ENCODE data around the gene BID.
A peak's percentile ranks its signal among the peaks of the same experiment; 100 is the strongest.

BID gene

GRCh38 chr22:17774206-17774925 is at the start of gene BID:
BID (minus strand) TSS chr22:17774469; CDS start chr22:17750116, 24,353 bp downstream.
- in situ Hi-C loops (cut with MboI; ENCODE audit: low pct_unique_long_range_greater_than_20kb, low sequenced_read_pairs): no loop called here
- peak; percentile 45 for DNase-seq

GRCh38 chr22:17823964-17824363 is 49.7 kb upstream of the BID start:
- no peak for DNase-seq
- in situ Hi-C loops (cut with MboI; ENCODE audit: low pct_unique_long_range_greater_than_20kb, low sequenced_read_pairs): no loop called here

GRCh38 chr22:17823226-17823625 is 49.0 kb upstream of the BID start:
- in situ Hi-C loops (cut with MboI; ENCODE audit: low pct_unique_long_range_greater_than_20kb, low sequenced_read_pairs): no loop called here

GRCh38 chr22:17822087-17822486 is 47.8 kb upstream of the BID start:
- no peak for DNase-seq
- in situ Hi-C loops (cut with MboI; ENCODE audit: low pct_unique_long_range_greater_than_20kb, low sequenced_read_pairs): no loop called here

More at GRCh38 chr22:17823226-17823625, 49.0 kb upstream of the BID start:
- DNase-seq: no peak

- in situ Hi-C loops (cut with MboI; ENCODE audit: low pct_unique_long_range_greater_than_20kb, low sequenced_read_pairs): no loop called here
- DNase-seq: no peak
These were observed 46.7 kb upstream of the BID start for GRCh38 chr22:17820879-17821439.

GRCh38 chr22:17818649-17819048 is 44.4 kb upstream of the BID start:
- in situ Hi-C loops (cut with MboI; ENCODE audit: low pct_unique_long_range_greater_than_20kb, low sequenced_read_pairs): no loop called here
- DNase-seq: no peak

- in situ Hi-C loops (cut with MboI; ENCODE audit: low pct_unique_long_range_greater_than_20kb, low sequenced_read_pairs): no loop called here
- no peak for DNase-seq
These were observed 43.9 kb upstream of the BID start for GRCh38 chr22:17818180-17818579.

GRCh38 chr22:17817511-17818065 is 43.3 kb upstream of the BID start:
- DNase-seq: no peak
- in situ Hi-C loops (cut with MboI; ENCODE audit: low pct_unique_long_range_greater_than_20kb, low sequenced_read_pairs): no loop called here

GRCh38 chr22:17817079-17817478 is 42.8 kb upstream of the BID start:
- no peak for DNase-seq
- in situ Hi-C loops (cut with MboI; ENCODE audit: low pct_unique_long_range_greater_than_20kb, low sequenced_read_pairs): no loop called here

GRCh38 chr22:17816649-17817048 is 42.4 kb upstream of the BID start:
- no peak for DNase-seq
- in situ Hi-C loops (cut with MboI; ENCODE audit: low pct_unique_long_range_greater_than_20kb, low sequenced_read_pairs): no loop called here

- DNase-seq: no peak
- in situ Hi-C loops (cut with MboI; ENCODE audit: low pct_unique_long_range_greater_than_20kb, low sequenced_read_pairs): no loop called here
These were observed 41.5 kb upstream of the BID start for GRCh38 chr22:17815703-17816254.

- no peak for DNase-seq
- in situ Hi-C loops (cut with MboI; ENCODE audit: low pct_unique_long_range_greater_than_20kb, low sequenced_read_pairs): no loop called here
These were observed 40.6 kb upstream of the BID start for GRCh38 chr22:17814830-17815229.

- in situ Hi-C loops (cut with MboI; ENCODE audit: low pct_unique_long_range_greater_than_20kb, low sequenced_read_pairs): no loop called here
- no peak for DNase-seq
These were observed 39.8 kb upstream of the BID start for GRCh38 chr22:17814084-17814483.

- in situ Hi-C loops (cut with MboI; ENCODE audit: low pct_unique_long_range_greater_than_20kb, low sequenced_read_pairs): no loop called here
- DNase-seq: no peak
These were observed 36.9 kb upstream of the BID start for GRCh38 chr22:17811119-17811518.

- in situ Hi-C loops (cut with MboI; ENCODE audit: low pct_unique_long_range_greater_than_20kb, low sequenced_read_pairs): no loop called here
- DNase-seq: no peak
These were observed 36.4 kb upstream of the BID start for GRCh38 chr22:17810570-17811116.

- in situ Hi-C loops (cut with MboI; ENCODE audit: low pct_unique_long_range_greater_than_20kb, low sequenced_read_pairs): no loop called here
- no peak for DNase-seq
These were observed 34.6 kb upstream of the BID start for GRCh38 chr22:17808693-17809403.

- in situ Hi-C loops (cut with MboI; ENCODE audit: low pct_unique_long_range_greater_than_20kb, low sequenced_read_pairs): no loop called here
- DNase-seq: no peak
These were observed 33.5 kb upstream of the BID start for GRCh38 chr22:17807578-17808410.

GRCh38 chr22:17807086-17807485 is 32.8 kb upstream of the BID start:
- DNase-seq: no peak
- in situ Hi-C loops (cut with MboI; ENCODE audit: low pct_unique_long_range_greater_than_20kb, low sequenced_read_pairs): no loop called here

- no peak for DNase-seq
- in situ Hi-C loops (cut with MboI; ENCODE audit: low pct_unique_long_range_greater_than_20kb, low sequenced_read_pairs): no loop called here
These were observed 32.2 kb upstream of the BID start for GRCh38 chr22:17806437-17806836.
